ENCODE measurements around the gene ADGRG4.

- no peak for TF ChIP-seq FOXJ3 (CRISPR knock-in tag; IDR thresholded peaks at IDR 0.05)
- TF ChIP-seq RFX5 (IDR thresholded peaks at IDR 0.05; ENCODE audit: low read length) = no peak
- no peak for TF ChIP-seq TEAD4 (IDR thresholded peaks at IDR 0.05; ENCODE audit: borderline replicate concordance, insufficient read depth)
- TF ChIP-seq SIN3A (IDR thresholded peaks at IDR 0.05; ENCODE audit: borderline replicate concordance, low read depth, low read length) = no peak
- TF ChIP-seq CTCF (IDR thresholded peaks at IDR 0.05) = no peak
- TF ChIP-seq CHD2 (IDR thresholded peaks at IDR 0.05; ENCODE audit: low read length, partially characterized antibody) = no peak
- TF ChIP-seq EZH2phosphoT487 (IDR thresholded peaks at IDR 0.05; ENCODE audit: borderline replicate concordance, low read depth) = no peak
- no peak for TF ChIP-seq SMC3 (IDR thresholded peaks at IDR 0.05; ENCODE audit: low read depth, low read length)
- no peak for TF ChIP-seq EP300 (IDR thresholded peaks at IDR 0.05; ENCODE audit: borderline replicate concordance in 1 of 2, low read depth in 1 of 2, low read length in 1 of 2)
- no peak for TF ChIP-seq TCF12 (IDR thresholded peaks at IDR 0.05)
- no peak for TF ChIP-seq JUND (IDR thresholded peaks at IDR 0.05)
Observed at GRCh38 chrX:136380010-136380769, 79.4 kb downstream of the ADGRG4 start.

Data from SK-N-SH (cell line).